Hepatocyte (in vitro differentiated cells): ENCODE results near the gene NME3. TPM values are rescaled to one million over a fixed set of nuclear protein-coding genes. Genes with fewer than 3 reads are reported as not detected.

Source experiments
- DNase-seq: peaks from one replicate; pipeline ENCODE4 v3.0.0-alpha.2; 2016; ENCODE audit warnings: low spot score
- H2AFZ ChIP-seq: fragments of 200-600 bp; sonication (generic); 2 replicates; pipeline ENCODE4 v1.6.0; 2016; ENCODE audit warnings: antibody characterized with exemption, mild to moderate bottlenecking
- H3K27ac ChIP-seq: fragments of 200-600 bp; sonication (generic); 2 replicates; pipeline ENCODE4 v1.5.1; 2016; ENCODE audit warnings: mild to moderate bottlenecking
- H3K27me3 ChIP-seq: fragments of 200-600 bp; sonication (generic); 2 replicates; pipeline ENCODE4 v1.6.1; 2016
- H3K36me3 ChIP-seq: fragments of 200-600 bp; sonication (generic); replicated peaks from 2 replicates; pipeline ENCODE4 v1.5.1; 2016; ENCODE audit warnings: low read depth; ENCODE audit not compliant: insufficient read depth
- H3K4me1 ChIP-seq: fragments of 200-600 bp; sonication (generic); 2 replicates; pipeline ENCODE4 v1.5.1; 2016; ENCODE audit warnings: mild to moderate bottlenecking, moderate library complexity; ENCODE audit not compliant: insufficient read depth
- H3K4me2 ChIP-seq: fragments of 200-600 bp; sonication (generic); 2 replicates; pipeline ENCODE4 v1.6.0; 2016
- H3K4me3 ChIP-seq: fragments of 200-600 bp; sonication (generic); 2 replicates; pipeline ENCODE4 v1.5.1; 2016; ENCODE audit warnings: mild to moderate bottlenecking
- H3K79me2 ChIP-seq: fragments of 200-600 bp; sonication (generic); 2 replicates; pipeline ENCODE4 v1.6.0; 2017; ENCODE audit warnings: mild to moderate bottlenecking
- H3K9me2 ChIP-seq: fragments of 200-600 bp; sonication (generic); replicated peaks from 2 replicates; pipeline ENCODE4 v1.6.0; 2017; ENCODE audit warnings: mild to moderate bottlenecking; ENCODE audit not compliant: insufficient read depth
- H3K9me3 ChIP-seq: fragments of 200-600 bp; sonication (generic); 2 replicates; pipeline ENCODE4 v1.5.1; 2016; ENCODE audit warnings: low read depth, mild to moderate bottlenecking
- H4K20me1 ChIP-seq: fragments of 200-600 bp; sonication (generic); 2 replicates; pipeline ENCODE4 v1.6.0; 2016; ENCODE audit warnings: mild to moderate bottlenecking; ENCODE audit not compliant: insufficient read depth, poor library complexity, severe bottlenecking
- EZH2 ChIP-seq: fragments of 200-600 bp; sonication (generic); IDR thresholded peaks from 2 replicates; pipeline ENCODE4 v1.6.1; 2016; ENCODE audit warnings: antibody characterized with exemption, mild to moderate bottlenecking, borderline replicate concordance
- EZH2phosphoT487 ChIP-seq: fragments of 200-600 bp; sonication (generic); IDR thresholded peaks from one replicate; pipeline ENCODE4 v1.6.1; 2018; ENCODE audit warnings: antibody characterized with exemption, mild to moderate bottlenecking, low read depth, moderate library complexity; ENCODE audit not compliant: unreplicated experiment, severe bottlenecking
- WGBS: methylation state at CpG from one replicate; pipeline ENCODE4 v1.1.6; 2016; ENCODE audit warnings: low lambda C conversion rate; ENCODE audit errors: missing lambda C conversion rate; 5-methylcytosine and 5-hydroxymethylcytosine counted together
- polyA plus RNA-seq: library from polyadenylated mRNA; unstranded; fragments of >200 nt; fragmentation: Nextera tagmentation; extraction: Ambion mirVana; gene quantifications from 2 replicates; pipeline ENCODE4 v1.2.1, GENCODE V29; 2016
- total RNA-seq: library from RNA; depleted of rRNA; stranded (reverse); fragments of >200 nt; gene quantifications from 2 replicates; pipeline ENCODE4 v1.2.3, GENCODE V29; 2014
- TF ChIP-seq, protein P1 (sequence below): fragments of 200-600 bp; sonication (generic); IDR thresholded peaks from 2 replicates; pipeline ENCODE4 v1.5.1; 2016; ENCODE audit warnings: antibody characterized with exemption, mild to moderate bottlenecking; ENCODE audit not compliant: poor library complexity

Gene NME3
- total and polyA plus RNA-seq, 2 experiments from 2014 or later = 34.8 to 86.6 TPM

DNA sequence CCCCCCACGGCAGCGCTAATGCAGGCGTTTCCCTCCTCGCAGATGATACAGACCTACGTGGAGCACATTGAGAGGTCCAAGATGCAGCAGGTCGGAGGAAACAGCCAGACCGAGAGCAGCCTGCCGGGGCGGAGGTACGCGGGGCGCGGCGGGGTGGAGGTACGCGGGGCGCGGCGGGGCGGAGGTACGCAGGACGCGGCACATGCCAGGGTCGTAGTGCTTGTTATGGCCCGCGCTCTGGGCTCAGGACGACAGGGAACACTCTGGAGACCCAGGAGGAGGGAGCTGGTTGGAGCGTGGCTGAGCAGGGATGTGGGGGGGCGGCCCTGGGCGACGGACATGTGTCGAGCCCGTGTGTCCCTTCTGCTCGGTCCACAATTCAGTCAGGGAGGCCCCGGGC, 41.9 kb downstream of the NME3 start:
- Histone ChIP-seq H3K36me3 (no peaks in the 10 kb centered on the region), H3K79me2 (peaks cover 12% of the 10 kb centered on the region), H3K9me3 (no peaks in the 10 kb centered on the region), H2AFZ (no peak overlapping the region), H3K27ac (no peak overlapping the region), H4K20me1 (peaks cover 3% of the 10 kb centered on the region), H3K4me2 (no peak overlapping the region), H3K9me2 (no peaks in the 10 kb centered on the region), H3K4me1 (no peaks in the 10 kb centered on the region), H3K27me3 (no peaks in the 10 kb centered on the region), H3K4me3 (no peak overlapping the region)
- DNase-seq = no peak
- 96% methylated on average over 14 of the region's 35 CpGs for WGBS
- TF ChIP-seq, protein P1, sequence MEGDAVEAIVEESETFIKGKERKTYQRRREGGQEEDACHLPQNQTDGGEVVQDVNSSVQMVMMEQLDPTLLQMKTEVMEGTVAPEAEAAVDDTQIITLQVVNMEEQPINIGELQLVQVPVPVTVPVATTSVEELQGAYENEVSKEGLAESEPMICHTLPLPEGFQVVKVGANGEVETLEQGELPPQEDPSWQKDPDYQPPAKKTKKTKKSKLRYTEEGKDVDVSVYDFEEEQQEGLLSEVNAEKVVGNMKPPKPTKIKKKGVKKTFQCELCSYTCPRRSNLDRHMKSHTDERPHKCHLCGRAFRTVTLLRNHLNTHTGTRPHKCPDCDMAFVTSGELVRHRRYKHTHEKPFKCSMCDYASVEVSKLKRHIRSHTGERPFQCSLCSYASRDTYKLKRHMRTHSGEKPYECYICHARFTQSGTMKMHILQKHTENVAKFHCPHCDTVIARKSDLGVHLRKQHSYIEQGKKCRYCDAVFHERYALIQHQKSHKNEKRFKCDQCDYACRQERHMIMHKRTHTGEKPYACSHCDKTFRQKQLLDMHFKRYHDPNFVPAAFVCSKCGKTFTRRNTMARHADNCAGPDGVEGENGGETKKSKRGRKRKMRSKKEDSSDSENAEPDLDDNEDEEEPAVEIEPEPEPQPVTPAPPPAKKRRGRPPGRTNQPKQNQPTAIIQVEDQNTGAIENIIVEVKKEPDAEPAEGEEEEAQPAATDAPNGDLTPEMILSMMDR = no peak
- TF ChIP-seq EZH2 = no peak
- TF ChIP-seq EZH2phosphoT487 = no peak

DNA sequence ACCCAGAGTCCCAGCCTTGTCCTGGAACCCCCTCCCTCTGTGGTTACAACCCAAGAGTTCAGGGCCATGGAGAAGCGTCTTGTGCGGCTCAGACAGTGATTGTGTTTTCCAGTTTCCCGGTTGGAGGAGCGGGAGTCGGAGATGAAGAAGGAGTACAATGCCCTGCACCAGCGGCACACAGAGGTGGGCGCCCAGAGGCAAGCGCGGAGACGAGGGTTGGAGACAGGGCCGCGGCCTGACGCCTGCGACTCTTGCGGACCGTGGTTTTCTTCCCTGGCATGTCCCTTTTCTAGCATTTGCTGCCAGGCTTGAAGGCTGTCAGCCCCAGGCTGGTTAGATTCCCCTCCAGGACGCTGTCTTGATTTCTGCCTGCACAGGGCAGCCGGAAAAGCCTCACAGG, 42.3 kb downstream of the NME3 start:
- Histone ChIP-seq H2AFZ (no peak overlapping the region), H3K9me3 (no peaks in the 10 kb centered on the region), H3K4me1 (no peaks in the 10 kb centered on the region), H3K27me3 (no peaks in the 10 kb centered on the region), H3K27ac (no peak overlapping the region), H3K9me2 (no peaks in the 10 kb centered on the region), H3K36me3 (no peaks in the 10 kb centered on the region), H3K4me3 (no peak overlapping the region), H3K4me2 (no peak overlapping the region), H4K20me1 (peaks cover 7% of the 10 kb centered on the region), H3K79me2 (peaks cover 17% of the 10 kb centered on the region)
- no peak for TF ChIP-seq EZH2phosphoT487
- no peak for TF ChIP-seq EZH2
- TF ChIP-seq, protein P1 = no peak
- 98% methylated on average over 18 of the region's 18 CpGs for WGBS
- no peak for DNase-seq

DNA sequence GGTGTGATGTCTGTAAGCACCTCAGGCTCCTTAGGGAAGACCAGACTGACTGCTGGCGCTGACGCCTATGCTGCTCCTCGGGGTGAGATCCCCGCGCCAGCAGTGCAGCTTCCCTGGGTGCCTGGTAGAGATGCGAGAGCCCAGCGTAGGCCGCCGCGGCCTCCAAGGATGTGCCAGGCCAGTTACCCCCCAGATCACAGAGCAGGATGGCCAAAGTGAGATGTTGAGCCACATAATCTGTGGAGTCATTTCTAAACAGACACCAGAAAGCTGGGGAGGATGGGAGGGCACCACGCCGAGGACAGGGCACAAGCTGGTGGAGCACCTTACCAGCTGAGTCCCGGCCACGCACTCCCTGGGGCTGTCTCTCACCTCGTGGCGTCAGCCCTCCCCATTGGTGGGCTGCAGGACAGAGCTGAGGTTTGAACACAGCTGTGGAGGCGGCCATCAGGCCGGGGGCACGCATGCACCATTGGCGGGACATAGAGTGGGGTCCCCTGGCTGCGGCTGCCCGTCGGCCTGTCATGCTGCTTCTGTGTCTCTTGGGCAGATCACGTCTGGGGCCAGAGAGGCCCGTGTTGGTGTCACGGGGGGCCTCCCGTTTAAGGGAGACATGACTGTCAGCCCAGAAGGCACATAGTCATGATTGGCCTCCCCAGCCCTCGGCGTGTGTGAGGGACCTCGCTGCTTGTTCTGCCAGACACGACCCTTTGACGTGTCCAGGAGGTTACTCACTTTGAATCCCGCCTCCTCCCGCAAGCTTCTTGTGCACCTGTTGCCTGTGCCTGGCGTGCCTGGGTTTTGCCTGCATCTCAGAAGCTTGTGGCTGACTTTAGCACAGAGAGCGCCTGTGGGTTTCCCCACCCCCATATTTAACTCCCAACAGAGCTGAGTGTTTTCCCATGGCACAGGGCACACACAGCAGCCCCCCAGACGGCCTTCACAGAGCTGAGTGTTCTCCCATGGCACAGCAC, 43.4 kb downstream of the NME3 start:
- 98% methylated on average over 35 of the region's 37 CpGs for WGBS
- Histone ChIP-seq H3K4me3 (no peak overlapping the region), H4K20me1 (peaks cover 13% of the 10 kb centered on the region), H3K36me3 (no peaks in the 10 kb centered on the region), H3K4me1 (no peaks in the 10 kb centered on the region), H3K9me2 (no peaks in the 10 kb centered on the region), H3K4me2 (no peak overlapping the region), H3K9me3 (no peaks in the 10 kb centered on the region), H3K79me2 (peaks cover 25% of the 10 kb centered on the region), H3K27me3 (no peaks in the 10 kb centered on the region), H3K27ac (no peak overlapping the region), H2AFZ (no peak overlapping the region)
- no peak for DNase-seq
- no peak for TF ChIP-seq EZH2phosphoT487
- no peak for TF ChIP-seq EZH2
- TF ChIP-seq, protein P1 = no peak
